Activated naive CD4-positive, alpha-beta T cell treated with anti-CD3 and anti-CD28 coated beads for 36 hours (primary cell): ENCODE results near the gene NXPE4. TPM values are rescaled to one million over a fixed set of nuclear protein-coding genes. Genes with fewer than 3 reads are reported as not detected.
"Not testable (repeated sequence)": the region's sequence is repeated elsewhere in the genome, so short reads cannot be mapped to it uniquely, and the experiment has no call there.

Experiments
- CTCF ChIA-PET: fragments of 350-600 bp; sonication (Branson Sonifier 250); formaldehyde crosslinking; loops from one replicate; lab custom pipeline; 2021; ENCODE audit warnings: antibody characterized with exemption; lab: Charles Lee
- DNase-seq: peaks from one replicate; pipeline ENCODE4 v3.0.0-alpha.2; 2020
- H3K27ac Mint-ChIP-seq: one replicate; pipeline ENCODE4 v1.8.0; 2021; ENCODE audit warnings: mild to moderate bottlenecking, mixed read lengths
- H3K27me3 Mint-ChIP-seq: one replicate; pipeline ENCODE4 v1.8.0; 2021; ENCODE audit warnings: low read depth, mixed read lengths
- H3K36me3 Mint-ChIP-seq: one replicate; pipeline ENCODE4 v1.8.0; 2021; ENCODE audit warnings: low read depth, mixed read lengths
- H3K4me1 Mint-ChIP-seq: one replicate; pipeline ENCODE4 v1.8.0; 2021; ENCODE audit warnings: low read depth, mixed read lengths
- H3K4me3 Mint-ChIP-seq: one replicate; pipeline ENCODE4 v1.8.0; 2021; ENCODE audit warnings: mild to moderate bottlenecking, moderate library complexity, mixed read lengths
- H3K9me3 Mint-ChIP-seq: one replicate; pipeline ENCODE4 v1.8.0; 2021; ENCODE audit warnings: mixed read lengths
- intact Hi-C: fragments of 100-400 bp; cut with micrococcal nuclease; formaldehyde crosslinking; loops from one replicate; pipeline ENCODE4 v1.15.1; 2023
- total RNA-seq, 2 experiments: library from RNA; stranded (reverse); gene quantifications; one replicate each; pipeline ENCODE4 v1.2.3, GENCODE V29; 2021

Gene NXPE4
- total RNA-seq, 2 experiments from 2014 or later: not detected

- intact Hi-C loops: no loop called here
- CTCF ChIA-PET: no interaction called here
- Mint-ChIP-seq H3K27me3 (no peaks in the 10 kb centered on the region), H3K27ac (no peak overlapping the region), H3K9me3 (no peaks in the 10 kb centered on the region), H3K36me3 (no peaks in the 10 kb centered on the region), H3K4me3 (no peak overlapping the region), H3K4me1 (no peaks in the 10 kb centered on the region)
- DNase-seq: no peak
Observed at GRCh38 chr11:114616516-114616915, 20.9 kb upstream of the NXPE4 start.

DNA sequence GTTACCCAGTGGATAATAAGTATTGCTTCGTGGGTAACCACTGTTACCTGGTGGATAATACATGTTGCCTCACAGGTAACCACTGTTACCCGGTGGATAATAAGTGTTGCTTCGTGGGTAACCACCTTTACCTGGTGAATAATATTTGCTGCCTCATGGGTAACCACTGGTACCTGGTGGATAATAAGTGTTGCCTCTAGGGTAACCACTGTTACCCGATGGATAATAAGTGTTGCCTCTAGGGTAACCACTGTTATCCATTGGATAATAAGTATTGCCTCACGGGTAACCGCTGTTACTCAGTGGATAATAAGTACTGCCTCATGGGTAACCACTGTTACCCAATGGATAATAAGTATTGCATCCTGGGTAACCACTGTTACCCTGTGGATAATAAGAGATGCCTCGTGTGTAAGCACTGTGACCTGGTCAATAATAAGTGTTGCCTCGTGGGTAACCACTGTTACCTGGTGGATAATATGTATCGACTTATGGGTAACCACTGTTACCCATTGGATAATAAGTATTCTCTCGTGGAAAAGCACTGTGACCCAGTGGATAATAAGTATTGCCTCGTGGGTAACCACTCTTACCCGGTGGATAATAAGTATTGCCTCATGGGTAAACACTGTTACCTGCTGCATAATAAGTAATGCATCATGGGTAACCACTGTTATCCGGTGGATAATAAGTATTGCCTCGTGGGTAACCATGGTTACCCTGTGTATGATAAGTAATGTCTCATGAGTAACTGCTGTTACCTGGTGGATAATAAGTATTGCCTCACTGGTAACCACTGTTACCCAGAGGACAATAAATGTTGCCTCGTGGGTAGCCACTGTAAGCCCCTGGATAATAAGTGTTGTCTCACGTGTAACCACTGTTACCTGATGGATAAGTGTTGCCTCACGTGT lies 20.1 kb upstream of the NXPE4 start:
- H3K9me3 Mint-ChIP-seq: no peaks in the 10 kb centered on the region
- no peaks in the 10 kb centered on the region for H3K4me1 Mint-ChIP-seq
- H3K36me3 Mint-ChIP-seq: no peaks in the 10 kb centered on the region
- no peak overlapping the region for H3K4me3 Mint-ChIP-seq
- CTCF ChIA-PET: no interaction called here
- DNase-seq: no peak
- no peak overlapping the region for H3K27ac Mint-ChIP-seq
- no peaks in the 10 kb centered on the region for H3K27me3 Mint-ChIP-seq
- intact Hi-C loops: no loop called here

- H3K27ac Mint-ChIP-seq: no peak overlapping the region
- H3K4me3 Mint-ChIP-seq: no peak overlapping the region
- no peaks in the 10 kb centered on the region for H3K27me3 Mint-ChIP-seq
- H3K36me3 Mint-ChIP-seq: no peaks in the 10 kb centered on the region
- DNase-seq: no peak
- CTCF ChIA-PET: no interaction called here
- intact Hi-C loops: no loop called here
- no peaks in the 10 kb centered on the region for H3K9me3 Mint-ChIP-seq
- H3K4me1 Mint-ChIP-seq: no peaks in the 10 kb centered on the region
Observed at GRCh38 chr11:114614127-114614720, 18.6 kb upstream of the NXPE4 start.

- CTCF ChIA-PET, H3K27ac Mint-ChIP-seq, DNase-seq, H3K4me3 Mint-ChIP-seq, H3K9me3 Mint-ChIP-seq, H3K36me3 Mint-ChIP-seq, intact Hi-C loops, H3K27me3 Mint-ChIP-seq, H3K4me1 Mint-ChIP-seq: not testable (repeated sequence)
Observed at GRCh38 chr11:114613094-114613493, 17.5 kb upstream of the NXPE4 start.

DNA sequence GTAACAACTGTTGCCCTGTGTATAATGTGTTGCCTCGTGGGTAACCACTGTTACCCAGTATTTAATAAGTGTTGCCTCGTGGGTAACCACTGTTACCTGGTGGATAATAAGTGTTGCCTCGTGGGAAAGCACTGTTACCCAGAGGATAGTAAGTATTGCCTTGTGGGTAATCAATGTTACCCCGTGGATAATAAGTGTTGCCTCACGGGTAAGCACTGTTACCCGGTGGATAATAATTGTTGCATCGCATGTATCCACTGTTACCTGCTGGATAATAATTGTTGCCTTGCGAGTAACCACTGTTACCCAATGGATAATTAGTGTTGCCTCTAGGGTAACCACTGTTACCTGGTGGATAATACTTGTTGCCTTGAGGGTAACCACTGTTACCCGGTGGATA lies 17.1 kb upstream of the NXPE4 start:
- intact Hi-C loops: no loop called here
- Mint-ChIP-seq H3K27ac (no peak overlapping the region), H3K4me3 (no peak overlapping the region), H3K9me3 (no peaks in the 10 kb centered on the region), H3K4me1 (no peaks in the 10 kb centered on the region), H3K27me3 (no peaks in the 10 kb centered on the region), H3K36me3 (no peaks in the 10 kb centered on the region)
- no peak for DNase-seq
- CTCF ChIA-PET: no interaction called here

DNA sequence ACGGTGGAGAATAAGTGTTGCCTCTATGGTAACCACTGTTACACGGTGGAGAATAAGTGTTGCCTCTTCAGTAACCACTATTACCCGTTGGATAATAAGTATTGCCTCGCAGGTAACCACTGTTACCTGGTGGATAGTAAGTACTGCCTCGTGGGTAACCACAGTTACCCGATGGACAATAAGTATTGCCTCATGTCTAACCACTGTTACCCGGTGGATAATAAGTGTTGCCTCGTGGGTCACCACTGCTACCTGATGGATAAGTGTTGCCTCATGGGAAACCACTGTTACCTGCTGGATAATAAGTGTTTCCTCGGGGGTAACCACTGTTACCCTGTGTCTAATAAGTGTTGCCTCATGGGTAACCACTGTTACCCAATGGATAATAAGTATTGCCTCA lies 16.6 kb upstream of the NXPE4 start:
- H3K36me3 Mint-ChIP-seq, intact Hi-C loops, H3K27ac Mint-ChIP-seq, H3K27me3 Mint-ChIP-seq, H3K4me1 Mint-ChIP-seq, H3K9me3 Mint-ChIP-seq, H3K4me3 Mint-ChIP-seq, CTCF ChIA-PET, DNase-seq: not testable (repeated sequence)

- intact Hi-C loops: no loop called here
- Mint-ChIP-seq H3K36me3 (no peaks in the 10 kb centered on the region), H3K4me1 (no peaks in the 10 kb centered on the region), H3K27me3 (no peaks in the 10 kb centered on the region), H3K27ac (no peak overlapping the region), H3K4me3 (no peak overlapping the region), H3K9me3 (no peaks in the 10 kb centered on the region)
- CTCF ChIA-PET: no interaction called here
- no peak for DNase-seq
Observed at GRCh38 chr11:114610984-114611944, 15.7 kb upstream of the NXPE4 start.

- intact Hi-C loops: no loop called here
- no peaks in the 10 kb centered on the region for H3K4me1 Mint-ChIP-seq
- no peak overlapping the region for H3K4me3 Mint-ChIP-seq
- no peaks in the 10 kb centered on the region for H3K36me3 Mint-ChIP-seq
- H3K27ac Mint-ChIP-seq: no peak overlapping the region
- CTCF ChIA-PET: no interaction called here
- H3K27me3 Mint-ChIP-seq: no peaks in the 10 kb centered on the region
- no peak for DNase-seq
- H3K9me3 Mint-ChIP-seq: no peaks in the 10 kb centered on the region
Observed at GRCh38 chr11:114610550-114610949, 15.0 kb upstream of the NXPE4 start.

DNA sequence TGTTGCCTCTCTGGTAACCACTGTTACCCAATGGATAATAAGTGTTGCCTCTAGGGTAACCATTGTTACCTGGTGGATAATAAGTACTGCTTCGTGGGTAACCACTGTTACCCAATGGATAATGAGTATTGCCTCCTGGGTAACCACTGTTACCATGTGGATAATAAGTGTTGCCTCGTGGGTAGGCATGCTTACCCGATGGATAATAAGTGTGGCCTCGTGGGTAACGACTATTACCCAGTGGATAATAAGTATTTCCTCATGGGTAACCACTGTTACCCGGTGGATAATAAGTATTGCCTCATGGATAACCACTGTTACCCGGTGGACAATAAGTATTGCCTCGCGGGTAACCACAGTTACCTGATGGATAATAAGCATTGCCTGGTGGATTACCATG lies 13.8 kb upstream of the NXPE4 start:
- no peaks in the 10 kb centered on the region for H3K36me3 Mint-ChIP-seq
- no peak for DNase-seq
- H3K27me3 Mint-ChIP-seq: no peaks in the 10 kb centered on the region
- no peak overlapping the region for H3K27ac Mint-ChIP-seq
- no peaks in the 10 kb centered on the region for H3K9me3 Mint-ChIP-seq
- no peaks in the 10 kb centered on the region for H3K4me1 Mint-ChIP-seq
- intact Hi-C loops: no loop called here
- CTCF ChIA-PET: no interaction called here
- H3K4me3 Mint-ChIP-seq: no peak overlapping the region

DNA sequence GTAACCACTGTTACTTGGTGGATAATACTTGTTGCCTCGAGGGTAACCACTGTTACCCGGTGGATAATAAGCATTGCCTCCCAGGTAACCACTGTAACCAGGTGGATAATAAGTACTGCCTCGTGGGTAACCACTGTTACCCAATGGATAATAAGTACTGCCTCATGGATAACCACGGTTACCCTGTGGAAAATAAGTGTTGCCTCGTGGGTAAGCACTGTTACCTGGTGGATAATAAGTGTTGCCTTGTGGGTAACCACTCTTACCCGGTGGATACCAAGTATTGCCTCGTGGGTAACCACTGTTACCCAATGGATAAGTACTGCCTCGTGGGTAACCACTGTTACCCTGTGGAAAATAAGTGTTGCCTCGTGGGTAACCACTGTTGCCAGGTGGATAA lies 13.0 kb upstream of the NXPE4 start:
- intact Hi-C loops, CTCF ChIA-PET, H3K27me3 Mint-ChIP-seq, H3K27ac Mint-ChIP-seq, DNase-seq, H3K4me3 Mint-ChIP-seq, H3K9me3 Mint-ChIP-seq, H3K36me3 Mint-ChIP-seq, H3K4me1 Mint-ChIP-seq: not testable (repeated sequence)

GRCh38 chr11:114607753-114608459 lies 12.3 kb upstream of the NXPE4 start:
- no peak overlapping the region for H3K4me3 Mint-ChIP-seq
- H3K36me3 Mint-ChIP-seq: no peaks in the 10 kb centered on the region
- H3K27ac Mint-ChIP-seq: no peak overlapping the region

DNA sequence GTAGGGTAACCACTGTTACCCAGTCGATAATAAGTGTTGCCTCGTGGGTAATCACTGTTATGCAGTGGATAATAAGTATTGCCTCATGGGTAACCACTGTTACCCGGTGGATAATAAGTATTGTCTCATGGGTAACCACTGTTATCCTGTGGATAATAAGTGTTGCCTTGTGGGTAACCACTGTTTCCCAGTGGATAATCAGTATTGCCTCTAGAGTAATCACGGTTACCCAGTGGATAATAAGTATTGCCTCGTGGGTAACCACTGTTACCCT lies 11.2 kb upstream of the NXPE4 start:
- H3K4me3 Mint-ChIP-seq, H3K27ac Mint-ChIP-seq, H3K36me3 Mint-ChIP-seq, CTCF ChIA-PET, H3K27me3 Mint-ChIP-seq, H3K4me1 Mint-ChIP-seq, H3K9me3 Mint-ChIP-seq, DNase-seq: not testable (repeated sequence)
- intact Hi-C loops: loop anchor here (2.0 kb wide), 1 partner anchor 266 kb away; no protein-coding TSS in a partner anchor

More at GRCh38 chr11:114607753-114608459, 12.3 kb upstream of the NXPE4 start:
- Mint-ChIP-seq H3K27me3 (no peaks in the 10 kb centered on the region), H3K4me1 (no peaks in the 10 kb centered on the region), H3K9me3 (no peaks in the 10 kb centered on the region)
- intact Hi-C loops: loop anchor here (2.0 kb wide), 1 partner anchor 267 kb away; no protein-coding TSS in a partner anchor
- DNase-seq: no peak
- CTCF ChIA-PET: no interaction called here
